Breast epithelium (tissue), 3 donors: Measurements from ENCODE around the gene C12orf57.

Experiments
- CTCF ChIP-seq, 3 donors: fragments of 450-650 bp; IDR thresholded peaks; one replicate each; pipeline ENCODE4 v1.5.1; 2016 to 2017; ENCODE audit warnings: antibody characterized with exemption in 3 of 3, mild to moderate bottlenecking in 3 of 3, moderate library complexity in 3 of 3
- POLR2A ChIP-seq: fragments of 450-650 bp; IDR thresholded peaks from one replicate; pipeline ENCODE4 v1.6.1; 2016; ENCODE audit warnings: antibody characterized with exemption, mild to moderate bottlenecking, moderate library complexity

GRCh38 chr12:6914246-6914946, 29.4 kb upstream of the C12orf57 start, which contains the start of gene ENO2:
- TF ChIP-seq POLR2A (no peak), CTCF (IDR thresholded peaks at IDR 0.05) (no peak)
